Measurements from ENCODE around the gene GUCD1.

DNA sequence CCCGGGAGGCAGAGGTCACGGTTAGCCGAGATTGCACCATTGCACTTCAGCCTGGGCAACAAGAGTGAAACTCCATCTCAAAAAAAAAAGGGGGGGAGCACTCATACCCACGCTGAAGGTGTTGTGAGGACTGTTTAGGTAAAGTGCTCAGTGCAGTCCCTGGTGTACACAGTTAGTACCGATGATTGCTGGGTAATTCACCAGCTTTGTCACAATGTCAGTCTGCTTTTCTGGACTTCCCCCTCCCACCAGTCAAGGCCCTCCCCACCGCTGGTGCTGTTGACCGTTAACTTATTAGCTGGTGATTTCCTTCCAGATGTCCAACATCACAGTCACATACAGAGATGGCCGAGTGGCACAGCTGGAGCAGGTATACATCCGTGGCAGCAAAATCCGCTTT lies 12.7 kb upstream of the GUCD1 start:
- TF ChIP-seq, protein P1, sequence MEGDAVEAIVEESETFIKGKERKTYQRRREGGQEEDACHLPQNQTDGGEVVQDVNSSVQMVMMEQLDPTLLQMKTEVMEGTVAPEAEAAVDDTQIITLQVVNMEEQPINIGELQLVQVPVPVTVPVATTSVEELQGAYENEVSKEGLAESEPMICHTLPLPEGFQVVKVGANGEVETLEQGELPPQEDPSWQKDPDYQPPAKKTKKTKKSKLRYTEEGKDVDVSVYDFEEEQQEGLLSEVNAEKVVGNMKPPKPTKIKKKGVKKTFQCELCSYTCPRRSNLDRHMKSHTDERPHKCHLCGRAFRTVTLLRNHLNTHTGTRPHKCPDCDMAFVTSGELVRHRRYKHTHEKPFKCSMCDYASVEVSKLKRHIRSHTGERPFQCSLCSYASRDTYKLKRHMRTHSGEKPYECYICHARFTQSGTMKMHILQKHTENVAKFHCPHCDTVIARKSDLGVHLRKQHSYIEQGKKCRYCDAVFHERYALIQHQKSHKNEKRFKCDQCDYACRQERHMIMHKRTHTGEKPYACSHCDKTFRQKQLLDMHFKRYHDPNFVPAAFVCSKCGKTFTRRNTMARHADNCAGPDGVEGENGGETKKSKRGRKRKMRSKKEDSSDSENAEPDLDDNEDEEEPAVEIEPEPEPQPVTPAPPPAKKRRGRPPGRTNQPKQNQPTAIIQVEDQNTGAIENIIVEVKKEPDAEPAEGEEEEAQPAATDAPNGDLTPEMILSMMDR (conservative IDR thresholded peaks at IDR 0.05; ENCODE audit: low read depth, low read length), result no peak
- TF ChIP-seq EZH2 (IDR thresholded peaks at IDR 0.05; ENCODE audit: low read length, unreplicated experiment) (no peak), EZH2phosphoT487 (IDR thresholded peaks at IDR 0.05; ENCODE audit: borderline replicate concordance, low read length) (no peak)

All from PC-3 (cell line).